Measurements from ENCODE around the gene EPG5. TPM values are rescaled to one million over a fixed set of nuclear protein-coding genes. Genes with fewer than 3 reads are reported as not detected.
A peak's percentile ranks its signal among the peaks of the same experiment; 100 is the strongest.
"Not testable (repeated sequence)": the region's sequence is repeated elsewhere in the genome, so short reads cannot be mapped to it uniquely, and the experiment has no call there.

EPG5 gene
- total and polyA plus RNA-seq, 9 donors: 9.1 to 17.1 (median 11.5) TPM

- no CpG with 5 or more reads among the region's 2 CpGs for WGBS (ENCODE audit: insufficient coverage)
- no peak for DNase-seq
- Histone ChIP-seq H3K36me3 (ENCODE audit: control insufficient read depth, insufficient read depth, low read length) (no peaks in the 10 kb centered on the region), H3K4me1 (ENCODE audit: control insufficient read depth, insufficient read depth, low read length) (no peaks in the 10 kb centered on the region), H3K27me3 (ENCODE audit: control insufficient read depth, insufficient read depth, low read length) (no peaks in the 10 kb centered on the region), H3K9me3 (replicated peaks; ENCODE audit: control insufficient read depth, low read depth, low read length) (peaks cover 3% of the 10 kb centered on the region), H3K4me3 (ENCODE audit: low read length) (no peak overlapping the region), H3K27ac (ENCODE audit: low read length) (no peak overlapping the region)
Observed at GRCh38 chr18:46001892-46002291, 34.8 kb upstream of the EPG5 start.

DNA sequence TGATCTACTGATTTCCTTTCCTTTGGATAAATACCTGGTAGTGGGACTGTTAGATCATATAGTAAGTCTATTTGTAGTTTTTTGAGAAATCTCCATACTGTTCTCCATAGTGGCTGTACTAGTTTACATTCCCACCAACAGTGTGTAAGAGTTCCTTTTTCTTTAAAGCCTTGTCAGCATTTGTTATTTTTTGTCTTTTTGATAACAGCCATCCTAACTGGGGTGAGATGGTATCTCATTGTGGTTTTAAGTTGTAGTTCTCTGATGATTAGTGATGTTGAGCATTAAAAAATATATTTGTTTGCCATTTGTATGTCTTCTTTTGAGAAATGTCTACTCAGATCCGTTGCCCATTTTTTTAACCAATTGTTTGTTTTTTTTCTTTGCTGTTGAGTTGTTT lies 33.9 kb upstream of the EPG5 start:
- no peak for DNase-seq
- Histone ChIP-seq H3K9me3 (replicated peaks; ENCODE audit: control insufficient read depth, low read depth, low read length) (peaks cover 3% of the 10 kb centered on the region), H3K36me3 (ENCODE audit: control insufficient read depth, insufficient read depth, low read length) (no peaks in the 10 kb centered on the region), H3K27me3 (ENCODE audit: control insufficient read depth, insufficient read depth, low read length) (no peaks in the 10 kb centered on the region), H3K4me1 (ENCODE audit: control insufficient read depth, insufficient read depth, low read length) (no peaks in the 10 kb centered on the region), H3K27ac (ENCODE audit: low read length) (no peak overlapping the region), H3K4me3 (ENCODE audit: low read length) (no peak overlapping the region)
- WGBS (ENCODE audit: insufficient coverage): no CpG with 5 or more reads among the region's 1 CpG

DNA sequence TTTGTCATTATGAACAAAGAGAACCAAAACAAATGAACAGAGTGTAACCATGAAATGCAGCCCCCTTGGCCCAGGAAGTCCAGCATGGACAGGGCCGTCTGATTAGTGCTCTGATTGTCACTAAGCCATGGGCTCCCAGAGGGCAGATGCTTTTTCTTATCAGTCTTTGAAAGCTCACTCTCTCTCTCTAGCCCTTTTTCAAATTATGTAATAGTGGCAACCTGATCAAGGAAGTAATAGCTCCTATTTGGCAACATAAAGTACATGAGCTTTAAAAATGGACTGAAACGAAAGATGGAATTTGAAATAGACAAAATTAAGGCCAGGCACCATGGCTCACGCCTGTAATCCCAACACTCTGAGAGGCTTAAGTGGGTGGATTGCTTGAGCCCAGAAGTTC lies 32.4 kb upstream of the EPG5 start:
- peaks cover 3% of the 10 kb centered on the region for H3K9me3 ChIP-seq (replicated peaks; ENCODE audit: control insufficient read depth, low read depth, low read length)
- no peaks in the 10 kb centered on the region for H3K36me3 ChIP-seq (ENCODE audit: control insufficient read depth, insufficient read depth, low read length)
- no CpG with 5 or more reads among the region's 3 CpGs for WGBS (ENCODE audit: insufficient coverage)
- no peaks in the 10 kb centered on the region for H3K4me1 ChIP-seq (ENCODE audit: control insufficient read depth, insufficient read depth, low read length)
- H3K27ac ChIP-seq (ENCODE audit: low read length): no peak overlapping the region
- no peaks in the 10 kb centered on the region for H3K27me3 ChIP-seq (ENCODE audit: control insufficient read depth, insufficient read depth, low read length)
- no peak for DNase-seq
- no peak overlapping the region for H3K4me3 ChIP-seq (ENCODE audit: low read length)

- Histone ChIP-seq H3K4me1 (ENCODE audit: control insufficient read depth, insufficient read depth, low read length) (no peaks in the 10 kb centered on the region), H3K4me3 (ENCODE audit: low read length) (no peak overlapping the region), H3K27me3 (ENCODE audit: control insufficient read depth, insufficient read depth, low read length) (no peaks in the 10 kb centered on the region), H3K36me3 (ENCODE audit: control insufficient read depth, insufficient read depth, low read length) (no peaks in the 10 kb centered on the region), H3K9me3 (replicated peaks; ENCODE audit: control insufficient read depth, low read depth, low read length) (peaks cover 3% of the 10 kb centered on the region), H3K27ac (ENCODE audit: low read length) (no peak overlapping the region)
- 67% methylated on average over 3 of the region's 3 CpGs for WGBS (ENCODE audit: insufficient coverage)
- no peak for DNase-seq
Observed at GRCh38 chr18:45998244-45998643, 31.1 kb upstream of the EPG5 start.

GRCh38 chr18:45997700-45998151 lies 30.6 kb upstream of the EPG5 start:
- no peak for DNase-seq
- no peaks in the 10 kb centered on the region for H3K36me3 ChIP-seq (ENCODE audit: control insufficient read depth, insufficient read depth, low read length)
- H3K9me3 ChIP-seq (replicated peaks; ENCODE audit: control insufficient read depth, low read depth, low read length): peaks cover 3% of the 10 kb centered on the region
- no peak overlapping the region for H3K4me3 ChIP-seq (ENCODE audit: low read length)
- no peak overlapping the region for H3K27ac ChIP-seq (ENCODE audit: low read length)
- no peaks in the 10 kb centered on the region for H3K4me1 ChIP-seq (ENCODE audit: control insufficient read depth, insufficient read depth, low read length)
- WGBS (ENCODE audit: insufficient coverage): 92% methylated on average over 2 of the region's 8 CpGs
- H3K27me3 ChIP-seq (ENCODE audit: control insufficient read depth, insufficient read depth, low read length): no peaks in the 10 kb centered on the region

DNA sequence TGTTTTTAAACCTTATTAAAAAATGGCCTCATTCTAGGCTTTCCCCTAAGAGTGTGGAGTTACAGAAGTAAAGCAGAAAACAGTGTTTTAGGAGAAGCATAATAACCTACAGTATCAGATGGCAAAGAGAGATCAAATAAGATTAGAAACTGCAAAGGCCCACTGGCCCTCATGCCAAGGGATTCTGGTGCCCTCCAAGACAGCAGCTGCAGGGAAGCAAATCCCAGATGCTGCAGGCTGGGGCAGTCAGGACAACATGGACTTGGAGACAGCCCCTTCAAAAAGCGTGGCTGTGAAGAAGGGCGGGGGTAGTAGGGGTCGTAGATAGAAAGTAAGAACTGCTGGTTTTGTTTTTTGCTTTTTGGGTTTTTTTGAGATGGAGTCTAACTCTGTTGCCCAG lies 28.3 kb upstream of the EPG5 start:
- 75% methylated on average over 3 of the region's 3 CpGs for WGBS (ENCODE audit: insufficient coverage)
- Histone ChIP-seq H3K9me3 (replicated peaks; ENCODE audit: control insufficient read depth, low read depth, low read length) (no peaks in the 10 kb centered on the region), H3K36me3 (ENCODE audit: control insufficient read depth, insufficient read depth, low read length) (no peaks in the 10 kb centered on the region), H3K27ac (ENCODE audit: low read length) (no peak overlapping the region), H3K4me1 (ENCODE audit: control insufficient read depth, insufficient read depth, low read length) (no peaks in the 10 kb centered on the region), H3K27me3 (ENCODE audit: control insufficient read depth, insufficient read depth, low read length) (no peaks in the 10 kb centered on the region), H3K4me3 (ENCODE audit: low read length) (no peak overlapping the region)
- DNase-seq: no peak

- no peaks in the 10 kb centered on the region for H3K36me3 ChIP-seq (ENCODE audit: control insufficient read depth, insufficient read depth, low read length)
- no peaks in the 10 kb centered on the region for H3K9me3 ChIP-seq (replicated peaks; ENCODE audit: control insufficient read depth, low read depth, low read length)
- no peaks in the 10 kb centered on the region for H3K27me3 ChIP-seq (ENCODE audit: control insufficient read depth, insufficient read depth, low read length)
- WGBS (ENCODE audit: insufficient coverage): 92% methylated on average over 4 of the region's 4 CpGs
- H3K27ac ChIP-seq (ENCODE audit: low read length): no peak overlapping the region
- no peak overlapping the region for H3K4me3 ChIP-seq (ENCODE audit: low read length)
- no peaks in the 10 kb centered on the region for H3K4me1 ChIP-seq (ENCODE audit: control insufficient read depth, insufficient read depth, low read length)
- no peak for DNase-seq
Observed at GRCh38 chr18:45993438-45993837, 26.3 kb upstream of the EPG5 start.

GRCh38 chr18:45992527-45992926 lies 25.4 kb upstream of the EPG5 start:
- not testable (repeated sequence) for H3K4me1 ChIP-seq (ENCODE audit: control insufficient read depth, insufficient read depth, low read length); H3K4me3 ChIP-seq (ENCODE audit: low read length); H3K27me3 ChIP-seq (ENCODE audit: control insufficient read depth, insufficient read depth, low read length); H3K27ac ChIP-seq (ENCODE audit: low read length); H3K9me3 ChIP-seq (replicated peaks; ENCODE audit: control insufficient read depth, low read depth, low read length); H3K36me3 ChIP-seq (ENCODE audit: control insufficient read depth, insufficient read depth, low read length)
- WGBS (ENCODE audit: insufficient coverage): no CpG with 5 or more reads among the region's 6 CpGs
- DNase-seq: peak; percentile 15

GRCh38 chr18:45991788-45992187 lies 24.7 kb upstream of the EPG5 start:
- Histone ChIP-seq H3K27me3 (ENCODE audit: control insufficient read depth, insufficient read depth, low read length) (no peaks in the 10 kb centered on the region), H3K4me3 (ENCODE audit: low read length) (no peak overlapping the region), H3K4me1 (ENCODE audit: control insufficient read depth, insufficient read depth, low read length) (no peaks in the 10 kb centered on the region), H3K9me3 (replicated peaks; ENCODE audit: control insufficient read depth, low read depth, low read length) (no peaks in the 10 kb centered on the region), H3K36me3 (ENCODE audit: control insufficient read depth, insufficient read depth, low read length) (no peaks in the 10 kb centered on the region), H3K27ac (ENCODE audit: low read length) (no peak overlapping the region)
- no CpG with 5 or more reads among the region's 3 CpGs for whole genome bisulfite sequencing (ENCODE audit: insufficient coverage)
- no peak for DNase-seq

- no peaks in the 10 kb centered on the region for H3K36me3 ChIP-seq (ENCODE audit: control insufficient read depth, insufficient read depth, low read length)
- no peak overlapping the region for H3K4me3 ChIP-seq (ENCODE audit: low read length)
- H3K4me1 ChIP-seq (ENCODE audit: control insufficient read depth, insufficient read depth, low read length): no peaks in the 10 kb centered on the region
- DNase-seq: no peak
- no peak overlapping the region for H3K27ac ChIP-seq (ENCODE audit: low read length)
- no peaks in the 10 kb centered on the region for H3K9me3 ChIP-seq (replicated peaks; ENCODE audit: control insufficient read depth, low read depth, low read length)
- H3K27me3 ChIP-seq (ENCODE audit: control insufficient read depth, insufficient read depth, low read length): no peaks in the 10 kb centered on the region
- WGBS (ENCODE audit: insufficient coverage): 82% methylated on average over 4 of the region's 4 CpGs
Observed at GRCh38 chr18:45984546-45985235, 17.6 kb upstream of the EPG5 start.

DNA sequence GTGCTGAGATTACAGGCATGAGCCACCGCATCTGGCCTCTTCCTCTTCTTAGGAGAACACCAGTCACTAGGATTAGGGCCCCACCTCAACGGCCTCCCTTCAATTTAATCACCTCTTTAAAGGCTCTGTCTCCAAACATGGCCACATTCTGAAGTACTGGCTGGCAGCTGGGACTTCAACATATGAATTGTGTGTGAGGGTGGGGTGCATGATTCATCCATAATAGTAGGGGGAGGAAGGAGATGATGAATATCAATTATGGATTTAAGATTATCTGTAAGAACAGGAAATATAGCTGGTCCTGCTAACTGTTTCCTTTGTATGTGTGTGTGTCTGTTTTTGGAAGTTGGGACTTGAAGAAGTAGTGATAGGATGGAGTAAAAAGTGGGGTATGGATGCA lies 14.7 kb upstream of the EPG5 start:
- 90% methylated on average over 1 of the region's 2 CpGs for WGBS (ENCODE audit: insufficient coverage)
- no peaks in the 10 kb centered on the region for H3K9me3 ChIP-seq (replicated peaks; ENCODE audit: control insufficient read depth, low read depth, low read length)
- no peaks in the 10 kb centered on the region for H3K27me3 ChIP-seq (ENCODE audit: control insufficient read depth, insufficient read depth, low read length)
- H3K4me1 ChIP-seq (ENCODE audit: control insufficient read depth, insufficient read depth, low read length): no peaks in the 10 kb centered on the region
- DNase-seq: no peak
- no peak overlapping the region for H3K4me3 ChIP-seq (ENCODE audit: low read length)
- no peak overlapping the region for H3K27ac ChIP-seq (ENCODE audit: low read length)
- H3K36me3 ChIP-seq (ENCODE audit: control insufficient read depth, insufficient read depth, low read length): no peaks in the 10 kb centered on the region
